Inferior parietal cortex (tissue), 1 donor: ENCODE data around the gene SLC39A11.
"Not testable (repeated sequence)": the region's sequence is repeated elsewhere in the genome, so short reads cannot be mapped to it uniquely, and the experiment has no call there.

Experiments
- DNase-seq: peaks from one replicate; pipeline ENCODE4 v3.0.0-alpha.2; 2016; ENCODE audit errors: extremely low spot score

Gene SLC39A11

GRCh38 chr17:73071066-73071999 lies 21.2 kb downstream of the SLC39A11 start:
- DNase-seq = no peak

GRCh38 chr17:73069841-73070240 lies 22.6 kb downstream of the SLC39A11 start:
- DNase-seq = no peak

- no peak for DNase-seq
Observed at GRCh38 chr17:73069164-73069770, 23.2 kb downstream of the SLC39A11 start.

GRCh38 chr17:73068322-73069153 lies 23.9 kb downstream of the SLC39A11 start:
- no peak for DNase-seq

- DNase-seq = not testable (repeated sequence)
Observed at GRCh38 chr17:73067699-73068098, 24.8 kb downstream of the SLC39A11 start.

GRCh38 chr17:73067075-73067474 lies 25.4 kb downstream of the SLC39A11 start:
- DNase-seq = no peak

GRCh38 chr17:73066148-73066884 lies 26.2 kb downstream of the SLC39A11 start:
- no peak for DNase-seq

GRCh38 chr17:73065376-73065775 lies 27.1 kb downstream of the SLC39A11 start:
- no peak for DNase-seq

GRCh38 chr17:73064084-73064938 lies 28.2 kb downstream of the SLC39A11 start:
- DNase-seq = no peak

GRCh38 chr17:73062726-73063125 lies 29.8 kb downstream of the SLC39A11 start:
- no peak for DNase-seq

GRCh38 chr17:73061161-73061560 lies 31.3 kb downstream of the SLC39A11 start:
- no peak for DNase-seq

GRCh38 chr17:73060721-73061120 lies 31.8 kb downstream of the SLC39A11 start:
- no peak for DNase-seq

- not testable (repeated sequence) for DNase-seq
Observed at GRCh38 chr17:73059713-73060112, 32.8 kb downstream of the SLC39A11 start.

GRCh38 chr17:73058022-73058421 lies 34.5 kb downstream of the SLC39A11 start:
- DNase-seq = no peak

- DNase-seq = no peak
Observed at GRCh38 chr17:73057196-73057595, 35.3 kb downstream of the SLC39A11 start.

GRCh38 chr17:73052923-73053322 lies 39.6 kb downstream of the SLC39A11 start:
- DNase-seq = no peak

GRCh38 chr17:73050797-73051196 lies 41.7 kb downstream of the SLC39A11 start:
- no peak for DNase-seq

- DNase-seq = no peak
Observed at GRCh38 chr17:73048170-73048569, 44.3 kb downstream of the SLC39A11 start.

- DNase-seq = no peak
Observed at GRCh38 chr17:73045724-73046123, 46.8 kb downstream of the SLC39A11 start.
